NCI-H146 (cell line): ENCODE results near the gene SLCO2A1.

Experiments
- DNase-seq: peaks from one replicate; lab custom pipeline; 2025; lab: John Stamatoyannopoulos, UW

SLCO2A1 gene

DNA sequence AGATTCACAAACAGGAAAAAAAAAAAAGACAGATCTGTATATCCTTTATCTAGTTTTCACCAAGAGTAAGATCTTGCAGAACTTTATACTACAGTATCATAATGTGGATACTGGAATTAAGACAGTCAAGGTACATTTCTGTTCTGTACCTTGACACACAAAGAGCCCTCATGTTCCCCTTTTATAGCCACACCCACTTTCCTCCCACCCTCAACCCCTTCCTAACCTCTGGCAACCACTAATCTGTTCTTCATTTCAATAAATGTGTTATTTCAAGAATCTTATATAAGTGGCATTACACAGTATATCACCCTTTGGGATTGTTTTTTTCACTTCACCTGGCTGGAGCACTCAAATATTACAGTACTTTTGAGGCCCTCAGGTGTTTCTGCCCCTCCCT lies 130.4 kb downstream of the SLCO2A1 start:
- DNase-seq = no peak

DNA sequence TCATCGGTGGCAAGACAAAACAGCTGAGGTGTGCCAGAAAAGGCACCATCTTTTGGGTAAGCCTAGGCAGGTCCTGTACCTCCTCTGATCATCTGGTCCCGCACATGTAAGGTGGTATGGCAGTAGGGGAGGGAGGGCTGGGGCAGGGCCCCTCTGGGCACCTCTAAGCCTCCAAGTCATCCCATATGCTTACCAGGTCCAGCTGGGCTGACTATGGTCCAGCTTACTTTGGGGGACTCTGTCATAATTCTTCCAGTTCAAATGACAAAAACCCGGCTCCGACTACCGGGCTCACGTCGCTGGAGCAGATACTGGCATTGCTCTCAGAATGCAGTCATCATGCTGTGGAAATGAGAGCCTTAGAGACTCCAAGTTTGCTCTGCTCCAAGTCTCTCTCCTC lies 132.2 kb downstream of the SLCO2A1 start:
- DNase-seq = no peak

DNA sequence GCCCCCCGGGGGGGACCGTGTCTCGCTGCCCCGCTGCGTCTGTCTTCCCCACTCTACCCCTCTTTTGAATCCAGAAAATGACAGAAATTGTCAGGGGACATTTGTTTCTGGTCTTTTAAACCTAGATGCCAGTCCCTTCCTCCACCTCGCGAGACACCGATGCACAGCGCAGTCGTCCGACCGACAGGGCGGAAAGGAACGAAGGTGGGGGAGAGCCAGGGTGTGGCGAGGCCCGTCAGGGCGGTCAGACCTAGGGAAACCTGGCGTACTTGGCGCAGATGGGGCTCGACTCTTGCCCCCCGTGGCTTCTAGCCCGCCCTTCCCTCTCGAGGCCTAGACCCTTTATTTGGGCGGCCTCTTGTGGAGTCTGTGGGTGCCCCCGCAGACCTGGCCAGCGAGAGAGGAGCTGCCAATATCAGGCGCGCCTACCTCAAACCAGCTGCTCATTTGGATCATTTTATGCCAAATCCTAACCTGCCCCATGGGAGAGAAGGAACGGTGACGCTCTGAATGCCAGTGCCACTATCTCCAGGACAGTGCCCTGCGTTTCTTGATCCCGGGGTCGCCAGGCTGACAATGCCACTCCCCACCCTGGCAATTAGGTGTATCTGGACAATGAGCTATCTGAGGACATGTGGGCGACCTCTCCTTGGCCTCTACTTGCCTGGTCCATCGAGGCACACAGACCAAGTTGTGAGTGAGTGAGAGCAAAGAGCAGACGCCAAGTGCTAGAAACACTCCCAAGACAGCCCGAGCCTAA lies 133.5 kb downstream of the SLCO2A1 start:
- DNase-seq = peak; percentile 55

DNA sequence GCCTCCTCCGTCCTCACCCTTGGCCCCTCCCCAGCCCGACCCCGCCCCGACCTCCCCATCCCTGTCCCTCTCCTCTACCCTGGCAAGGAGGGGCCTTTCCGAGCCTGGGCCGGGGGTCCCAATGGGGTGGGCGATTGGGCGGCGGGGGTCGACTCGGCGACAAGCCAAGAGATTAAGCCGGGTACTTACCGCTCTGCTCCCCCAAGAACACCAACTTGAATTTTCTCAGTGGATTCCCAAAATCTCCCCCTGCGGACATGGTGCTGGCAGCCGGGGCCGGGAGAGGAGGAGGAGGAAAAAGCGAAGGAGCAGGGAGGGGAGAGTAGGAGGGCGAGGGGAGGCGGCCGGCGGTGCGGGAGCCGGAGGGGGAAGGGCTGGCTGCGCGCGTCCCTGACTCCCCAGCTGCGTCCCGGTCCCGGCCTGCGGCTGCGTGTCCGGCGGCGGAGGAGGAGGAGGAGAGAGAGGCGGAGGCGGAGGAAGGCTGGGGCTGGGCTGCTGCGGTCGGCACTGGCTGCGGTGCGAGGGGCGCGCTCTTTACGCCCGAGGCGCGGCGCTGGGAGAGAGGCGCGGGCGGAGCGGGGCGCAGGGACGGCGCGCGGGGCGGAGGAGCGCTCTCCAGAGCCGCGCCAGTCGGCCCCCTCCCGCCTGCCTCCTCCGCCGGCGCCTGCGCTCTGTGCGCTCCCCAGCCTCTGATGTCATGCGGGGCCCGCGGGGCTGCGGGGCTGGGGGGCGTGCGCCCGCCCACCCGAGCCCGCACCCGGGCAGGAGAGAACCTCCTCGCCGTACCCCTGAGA lies 134.3 kb downstream of the SLCO2A1 start, which contains the start of gene RAB6B:
RAB6B (minus strand) TSS at position 675 of the 794 bp plus-strand sequence; CDS start at position 259, 416 bp downstream.
- DNase-seq = peak; percentile 80

DNA sequence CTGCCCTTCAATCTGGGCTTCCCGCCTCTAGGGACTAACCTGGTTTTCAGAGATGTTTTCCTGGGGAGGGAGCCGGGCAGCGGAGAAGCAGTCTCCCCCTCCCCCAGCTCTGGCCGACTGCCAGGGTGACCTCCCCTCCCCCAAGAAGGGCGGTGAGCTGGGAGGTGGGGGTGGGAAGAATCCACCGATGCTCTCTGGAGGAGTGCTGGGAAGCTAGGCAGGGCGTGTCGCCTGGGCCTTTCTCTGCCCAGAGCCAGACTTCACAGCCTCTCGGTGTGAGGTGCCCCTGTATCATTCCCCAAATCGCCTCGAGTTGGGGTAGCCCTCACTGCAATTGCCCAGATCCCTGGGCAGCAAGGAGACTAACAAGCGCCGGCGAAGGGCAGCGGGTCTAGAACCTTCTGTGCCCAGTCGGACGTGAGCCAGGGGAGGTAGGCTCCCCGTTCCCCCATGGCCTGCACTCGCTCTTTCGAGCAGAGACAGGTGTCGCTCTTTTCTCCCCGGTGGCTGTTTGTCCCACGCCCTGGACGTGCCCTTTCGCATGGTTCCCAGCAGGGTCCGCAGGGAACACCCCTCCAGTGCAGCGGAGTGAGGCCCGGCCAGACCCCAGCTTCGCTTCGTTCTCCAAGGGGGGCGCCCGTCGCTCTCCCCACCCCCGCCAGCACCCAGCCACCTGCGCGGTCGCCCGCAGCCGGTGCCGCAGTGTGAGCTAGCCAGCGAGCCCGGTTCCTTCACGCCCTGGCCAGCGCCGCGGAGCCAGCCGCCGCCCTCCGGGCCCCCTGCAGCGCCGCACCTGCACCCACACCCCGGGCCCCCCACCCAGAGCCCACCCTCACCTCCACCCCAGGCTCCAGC lies 135.1 kb downstream of the SLCO2A1 start:
- DNase-seq = peak; percentile 70

DNA sequence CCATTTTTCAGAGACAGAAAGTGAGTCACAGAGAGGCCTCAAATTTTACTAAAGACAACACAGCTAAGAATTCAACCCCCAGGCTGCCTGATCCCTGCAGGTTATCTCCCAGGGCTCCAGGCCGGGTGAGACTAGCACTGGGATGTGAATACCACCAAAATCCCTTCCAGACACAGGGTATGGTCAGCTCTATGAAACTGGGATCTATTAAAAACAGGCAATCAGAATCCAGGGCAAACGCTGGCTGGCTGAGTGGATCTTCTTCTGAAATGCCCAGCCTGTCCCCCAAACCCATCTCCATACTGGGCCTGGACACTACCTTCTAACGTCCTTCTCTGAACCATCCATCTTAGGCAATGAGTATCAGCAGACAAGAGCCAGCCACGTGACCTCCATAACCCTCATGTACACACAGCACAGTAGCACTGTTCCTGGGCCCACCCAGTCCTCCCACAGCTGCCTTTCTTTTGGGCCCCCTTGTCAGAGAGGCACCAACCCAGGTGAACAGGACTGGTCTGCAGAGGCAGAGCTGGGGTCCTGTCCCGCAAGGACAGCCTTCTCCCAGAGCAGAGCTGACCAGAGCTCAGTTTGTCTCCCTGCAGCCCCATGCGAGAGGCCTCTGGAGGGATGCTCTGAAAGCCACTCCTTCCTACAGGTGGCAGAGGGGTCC lies 135.9 kb downstream of the SLCO2A1 start:
- DNase-seq = no peak

DNA sequence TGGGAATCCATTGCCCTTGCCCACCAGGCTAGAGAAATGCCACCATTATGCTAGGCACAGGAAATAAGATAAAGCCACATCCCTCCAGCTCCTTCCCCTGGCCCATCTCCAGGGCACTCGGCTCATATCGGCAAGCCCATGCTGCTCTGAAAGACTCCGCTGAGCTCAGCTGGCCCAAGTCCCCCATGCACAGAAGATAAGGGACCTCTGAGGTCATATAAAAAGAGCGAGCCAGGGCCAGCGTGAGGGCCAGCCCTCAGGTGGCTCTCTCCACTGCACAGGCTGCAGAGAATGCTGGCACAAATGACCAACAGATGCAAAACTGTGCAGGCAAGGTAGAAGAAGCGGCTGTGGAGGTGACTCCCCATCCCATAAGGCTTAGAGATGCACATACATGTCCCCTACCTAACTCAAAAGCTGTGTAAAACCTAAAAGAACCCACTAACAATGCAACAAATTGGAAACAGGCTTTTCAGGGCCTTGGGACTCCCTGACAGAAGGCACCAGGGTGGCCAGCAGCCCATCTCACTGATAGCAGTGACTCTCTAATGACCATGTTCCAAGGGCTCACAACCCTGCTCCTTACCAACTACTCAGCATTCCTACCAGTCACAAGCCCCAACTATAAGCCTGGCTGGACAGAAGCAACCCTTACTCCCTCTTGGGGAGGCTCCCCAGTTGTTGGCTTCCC lies 137.0 kb downstream of the SLCO2A1 start:
- no peak for DNase-seq

DNA sequence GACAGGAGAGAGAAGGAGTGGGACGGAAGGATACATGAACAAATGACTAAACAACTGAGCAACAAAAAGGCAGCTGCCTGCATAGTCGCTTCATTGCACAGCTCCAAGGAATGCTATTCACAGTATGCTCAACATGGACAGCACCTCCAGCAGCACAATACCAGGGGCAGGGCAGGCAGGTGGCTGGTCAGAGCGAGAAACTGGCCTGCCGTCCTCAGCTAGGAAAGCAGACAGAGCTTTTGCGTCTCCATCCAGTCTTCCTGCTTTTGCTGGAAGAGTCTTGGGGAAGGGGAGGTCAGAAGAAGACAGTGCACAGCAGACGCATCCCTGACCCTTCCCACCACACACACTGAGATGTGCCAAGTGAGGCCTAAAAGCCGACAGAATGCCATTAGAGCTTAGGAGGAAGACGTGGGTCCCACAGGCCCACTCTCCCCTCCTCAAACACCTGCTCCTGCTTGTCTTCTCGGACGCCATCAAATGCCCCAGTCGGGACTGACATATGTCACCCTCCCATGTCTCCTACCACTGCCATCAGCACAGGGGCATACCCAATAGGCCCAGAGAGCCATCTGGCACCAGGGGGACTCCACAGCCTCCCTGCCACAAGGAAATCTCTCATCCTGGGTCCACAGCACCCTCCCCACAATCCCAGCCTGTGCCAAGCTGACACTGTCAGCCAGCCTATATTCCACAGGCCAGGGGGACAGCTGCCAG lies 137.9 kb downstream of the SLCO2A1 start:
- DNase-seq = no peak

DNA sequence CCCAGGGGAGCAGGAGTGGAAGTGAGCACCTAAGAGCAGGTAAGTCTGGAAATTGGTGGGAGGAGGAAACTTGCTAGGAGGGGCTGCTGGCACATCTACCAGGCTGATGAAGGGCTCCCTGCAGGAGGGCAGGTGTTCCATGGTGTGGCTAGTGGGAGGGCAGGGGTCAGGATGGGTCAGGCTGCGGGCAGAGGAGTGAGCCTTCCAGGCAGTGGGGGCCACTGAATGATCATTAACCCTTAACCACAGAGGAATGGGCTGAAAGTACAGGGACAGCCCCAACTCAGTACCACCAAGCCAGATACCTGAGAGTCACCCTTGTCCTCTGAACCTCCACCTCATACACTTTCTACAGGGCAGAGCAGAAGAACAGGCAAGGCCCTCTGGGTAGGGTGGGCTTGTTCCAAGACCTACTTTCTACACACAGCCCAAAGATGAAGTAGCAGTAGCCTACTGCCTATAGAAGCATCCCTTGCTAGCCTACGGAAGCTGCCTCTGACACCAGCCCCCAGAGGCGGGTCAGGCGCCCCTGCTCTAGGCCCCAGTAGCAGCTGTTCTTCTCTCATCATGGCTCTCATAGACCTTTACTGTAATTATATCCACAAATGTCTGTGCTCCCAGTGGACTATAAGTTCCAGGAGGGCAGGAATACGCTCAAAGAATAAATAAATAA lies 138.6 kb downstream of the SLCO2A1 start:
- no peak for DNase-seq

DNA sequence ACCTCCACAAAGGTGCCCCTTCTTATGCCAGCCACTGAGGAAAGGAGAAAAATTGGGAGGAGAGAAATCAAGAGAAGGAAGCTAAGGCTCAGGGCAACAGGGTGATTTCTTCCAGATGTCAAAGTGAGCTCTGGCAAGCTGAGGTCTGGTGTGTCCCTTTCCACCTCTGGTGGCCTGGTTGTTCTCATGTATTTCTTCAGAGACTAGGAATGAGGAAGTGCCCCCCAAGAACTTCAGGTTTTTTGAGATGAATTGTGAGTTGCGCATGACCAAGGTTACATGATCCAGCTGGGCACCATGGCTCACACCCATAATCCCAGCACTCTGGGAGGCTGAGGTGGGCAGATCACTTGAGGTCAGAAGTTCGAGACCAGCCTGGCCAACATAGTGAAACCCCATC lies 139.7 kb downstream of the SLCO2A1 start:
- DNase-seq = no peak

DNA sequence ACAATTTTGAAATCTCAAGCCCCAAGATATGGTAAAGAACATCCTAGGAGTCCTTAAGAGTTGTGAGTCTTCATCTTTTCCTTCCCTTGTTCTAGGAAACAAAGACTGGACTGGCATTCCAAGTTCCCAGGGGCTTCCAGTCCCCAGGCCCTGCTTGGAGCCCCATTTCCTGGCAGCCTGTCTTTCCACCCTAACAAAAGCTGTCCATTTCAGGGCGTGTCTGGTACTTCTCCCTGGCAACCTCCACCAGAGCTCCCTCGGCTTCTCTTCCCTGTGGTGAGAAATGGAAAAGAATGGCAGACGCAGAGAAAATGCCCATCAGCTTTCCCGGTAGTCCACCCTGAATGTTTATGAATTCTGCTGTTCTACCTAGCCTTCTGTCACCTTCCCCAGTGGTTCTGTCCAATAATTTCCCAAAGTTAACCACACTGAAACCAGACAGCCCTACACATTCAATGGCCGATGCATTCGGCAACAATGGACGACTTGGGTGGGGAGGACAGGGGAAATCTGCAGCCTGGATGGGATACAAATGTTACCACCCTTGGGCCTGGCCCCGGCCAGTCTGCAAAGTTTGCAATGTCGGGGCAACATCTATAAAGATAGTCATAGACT lies 140.9 kb downstream of the SLCO2A1 start:
- no peak for DNase-seq

DNA sequence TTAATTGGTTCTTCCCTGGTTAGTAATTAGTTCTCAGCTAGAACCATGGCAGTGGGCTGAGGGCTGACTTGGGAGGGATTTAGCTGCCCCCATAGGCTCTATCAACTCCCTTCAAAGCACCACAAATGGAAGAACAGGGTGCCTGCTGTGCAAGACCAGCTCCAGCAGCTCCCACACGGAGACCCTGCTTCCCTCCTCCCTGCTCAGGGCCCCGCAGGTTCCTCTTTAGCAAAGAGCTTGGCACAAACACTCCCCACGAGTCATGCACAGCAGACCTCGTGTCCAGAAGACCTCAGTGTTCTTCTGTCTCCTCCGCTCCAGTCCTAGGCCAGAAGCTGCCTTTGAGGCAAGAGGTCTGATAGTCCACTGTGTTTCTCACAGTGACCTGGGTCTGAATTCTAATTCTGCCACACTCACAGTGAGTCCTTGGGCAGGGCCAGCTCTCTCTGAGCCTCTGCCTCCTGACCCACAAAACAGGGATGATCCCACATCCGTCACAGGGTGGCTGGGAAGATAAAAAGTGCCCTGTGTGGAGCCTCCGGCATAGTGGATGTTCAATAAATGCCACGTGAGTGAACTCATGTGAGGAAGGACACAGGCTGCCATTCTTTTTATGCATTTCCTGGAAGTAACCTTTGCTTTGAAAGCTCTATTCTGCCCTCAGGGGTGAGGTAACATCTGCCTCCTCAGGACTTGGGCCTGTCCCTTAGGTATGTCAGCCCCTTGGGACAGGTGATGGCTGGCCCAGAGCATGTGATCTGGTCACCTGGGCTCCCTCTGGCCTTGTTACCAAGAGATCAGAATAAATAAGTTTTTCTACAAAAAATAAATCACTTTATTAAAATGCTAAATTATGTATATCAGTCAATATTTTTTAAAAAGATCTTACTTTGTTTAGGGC lies 141.7 kb downstream of the SLCO2A1 start:
- no peak for DNase-seq

DNA sequence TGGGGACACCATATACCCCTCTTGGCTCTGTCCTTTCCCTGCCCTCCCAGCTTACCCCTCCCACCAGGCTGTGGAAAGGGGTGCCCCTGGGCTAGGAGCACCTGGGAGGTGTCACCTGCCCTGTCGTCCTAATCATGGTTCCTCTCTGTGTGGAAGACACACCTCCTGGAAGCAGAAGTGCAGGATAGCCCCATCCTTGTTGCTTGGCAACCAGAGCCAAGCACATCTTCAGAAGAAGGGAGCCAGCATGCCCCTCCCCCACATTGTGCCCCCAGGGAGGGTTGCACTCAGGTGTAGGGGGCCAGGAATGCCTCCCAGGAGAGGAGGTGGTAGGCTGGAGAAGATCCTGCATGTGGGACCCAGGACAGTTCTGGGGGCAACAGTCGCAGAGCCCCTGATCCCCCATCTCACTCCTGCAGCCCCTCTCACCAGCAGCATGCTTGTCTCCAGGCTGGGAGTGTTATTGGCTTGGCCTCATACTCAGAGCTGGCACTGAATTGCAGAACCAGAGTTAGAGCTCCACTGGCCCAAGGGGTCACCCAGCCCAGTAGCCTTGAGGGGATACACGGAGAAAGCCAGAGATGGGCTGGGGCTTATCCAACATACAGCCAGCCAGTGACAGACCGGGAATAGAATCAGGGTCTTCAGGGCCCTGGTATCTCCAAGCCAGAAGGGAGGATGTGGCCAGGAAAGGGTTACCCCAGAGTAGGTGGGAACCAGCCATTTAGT lies 142.5 kb downstream of the SLCO2A1 start:
- DNase-seq = peak; percentile 14

DNA sequence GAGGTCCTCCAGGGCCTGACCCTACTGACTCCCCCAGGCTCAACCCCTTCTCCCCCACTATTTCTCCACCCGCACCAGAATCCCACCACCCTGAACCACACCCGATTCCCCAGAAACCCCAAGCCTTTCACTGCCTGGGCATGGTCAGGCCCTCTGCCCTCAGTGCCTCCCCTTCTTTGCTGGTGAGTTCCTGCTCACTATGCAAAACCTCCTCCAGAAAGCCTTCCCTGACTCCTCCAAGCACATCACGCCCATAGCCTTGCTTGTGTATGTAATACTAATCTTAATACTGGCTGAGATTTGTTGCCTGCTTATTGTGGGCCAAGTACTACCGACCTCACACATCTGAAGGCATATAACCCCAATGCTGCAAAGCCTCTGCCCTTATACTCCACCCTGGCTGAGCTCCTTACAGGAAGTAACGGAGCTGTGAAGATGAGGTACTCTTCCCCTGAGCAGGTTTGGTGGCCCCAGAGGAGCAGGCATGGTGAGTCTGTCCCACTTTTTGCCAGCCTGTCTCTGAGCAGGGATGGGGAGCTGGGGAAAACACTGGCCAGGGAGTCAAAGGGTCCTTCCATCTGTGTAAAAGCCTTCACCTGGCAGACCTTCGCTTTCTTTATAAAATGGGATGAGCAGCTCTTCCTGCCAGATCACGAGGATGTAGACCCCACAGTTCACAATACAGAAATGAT lies 143.5 kb downstream of the SLCO2A1 start:
- DNase-seq = no peak

DNA sequence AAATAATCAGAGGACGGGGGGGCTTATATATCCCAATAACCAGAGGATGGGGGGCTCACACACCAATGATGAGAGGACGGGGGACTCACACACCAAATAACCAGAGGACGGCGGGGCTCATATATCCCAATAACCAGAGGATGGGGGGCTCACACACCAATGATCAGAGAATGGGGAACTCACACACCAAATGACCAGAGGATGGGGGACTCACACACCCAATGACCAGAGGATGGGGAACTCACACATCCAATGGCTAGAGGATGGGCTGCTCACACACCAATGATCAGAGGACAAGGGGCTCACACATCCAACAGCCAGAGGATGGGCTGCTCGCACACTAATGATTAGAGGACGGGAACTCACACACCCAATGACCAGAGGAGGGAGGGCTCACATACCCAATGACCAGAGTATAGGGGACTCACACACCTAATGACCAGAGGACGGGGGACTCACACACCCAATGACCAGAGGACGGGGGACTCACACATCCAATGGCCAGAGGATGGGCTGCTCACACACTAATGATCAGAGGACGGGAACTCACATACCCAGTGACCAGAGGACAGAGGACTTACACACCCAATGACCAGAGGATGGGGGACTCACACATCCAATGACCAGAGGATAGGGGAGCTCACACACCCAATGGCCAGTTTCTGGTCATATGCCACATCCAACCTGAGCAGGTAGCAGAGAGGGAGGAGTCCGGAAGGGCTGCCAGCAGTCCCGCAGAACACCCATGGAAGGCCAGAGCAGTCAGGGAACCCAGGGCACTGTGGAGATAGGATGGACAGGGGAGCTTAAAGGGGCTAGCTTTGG lies 144.6 kb downstream of the SLCO2A1 start:
- no peak for DNase-seq
